Measurements from ENCODE around the gene DGKI. TPM values are rescaled to one million over a fixed set of nuclear protein-coding genes. Genes with fewer than 3 reads are reported as not detected.

The DGKI gene
- total RNA-seq, 4 donors from 2014 or later: 0.02 to 1.8 (median 0.07) TPM; not detected in 1

DNA sequence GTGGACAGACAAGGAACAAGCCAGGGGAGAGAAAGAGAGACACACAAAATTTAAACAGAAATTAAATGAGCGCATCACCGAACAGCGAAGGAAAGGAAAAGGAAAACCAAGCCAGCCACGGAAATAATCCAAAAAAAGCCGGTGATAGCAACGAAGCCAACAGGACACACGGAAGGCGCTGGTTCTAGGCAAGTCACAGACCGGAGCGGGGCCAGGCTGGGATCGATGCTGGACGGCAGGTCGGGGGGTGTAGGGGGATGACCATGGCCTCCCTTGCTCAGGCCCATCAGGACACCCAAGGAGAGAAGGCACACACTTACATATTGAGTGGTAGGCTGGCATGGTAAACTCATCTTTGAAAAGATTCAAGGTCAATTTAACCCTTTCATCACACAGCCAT, 300.8 kb downstream of the DGKI start:
- DNase-seq: no peak
- intact Hi-C loops (cut with DNase I; ENCODE audit: low total_unique reads): no loop called here
- Histone ChIP-seq H3K27ac (no peak overlapping the region), H3K36me3 (no peaks in the 10 kb centered on the region), H3K4me3 (no peak overlapping the region), H3K27me3 (no peaks in the 10 kb centered on the region), H3K9me3 (no peaks in the 10 kb centered on the region), H3K4me1 (no peaks in the 10 kb centered on the region)
- no peak for ATAC-seq
- TF ChIP-seq POLR2A (IDR thresholded peaks at IDR 0.05): no peak
- TF ChIP-seq, protein P1, sequence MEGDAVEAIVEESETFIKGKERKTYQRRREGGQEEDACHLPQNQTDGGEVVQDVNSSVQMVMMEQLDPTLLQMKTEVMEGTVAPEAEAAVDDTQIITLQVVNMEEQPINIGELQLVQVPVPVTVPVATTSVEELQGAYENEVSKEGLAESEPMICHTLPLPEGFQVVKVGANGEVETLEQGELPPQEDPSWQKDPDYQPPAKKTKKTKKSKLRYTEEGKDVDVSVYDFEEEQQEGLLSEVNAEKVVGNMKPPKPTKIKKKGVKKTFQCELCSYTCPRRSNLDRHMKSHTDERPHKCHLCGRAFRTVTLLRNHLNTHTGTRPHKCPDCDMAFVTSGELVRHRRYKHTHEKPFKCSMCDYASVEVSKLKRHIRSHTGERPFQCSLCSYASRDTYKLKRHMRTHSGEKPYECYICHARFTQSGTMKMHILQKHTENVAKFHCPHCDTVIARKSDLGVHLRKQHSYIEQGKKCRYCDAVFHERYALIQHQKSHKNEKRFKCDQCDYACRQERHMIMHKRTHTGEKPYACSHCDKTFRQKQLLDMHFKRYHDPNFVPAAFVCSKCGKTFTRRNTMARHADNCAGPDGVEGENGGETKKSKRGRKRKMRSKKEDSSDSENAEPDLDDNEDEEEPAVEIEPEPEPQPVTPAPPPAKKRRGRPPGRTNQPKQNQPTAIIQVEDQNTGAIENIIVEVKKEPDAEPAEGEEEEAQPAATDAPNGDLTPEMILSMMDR (IDR thresholded peaks at IDR 0.05 in 4 of 5, conservative IDR thresholded peaks at IDR 0.05 in 1 of 5): no peak
- in situ Hi-C loops (cut with MboI; ENCODE audit: low sequenced_read_pairs in 4 of 4): no loop called here

DNA sequence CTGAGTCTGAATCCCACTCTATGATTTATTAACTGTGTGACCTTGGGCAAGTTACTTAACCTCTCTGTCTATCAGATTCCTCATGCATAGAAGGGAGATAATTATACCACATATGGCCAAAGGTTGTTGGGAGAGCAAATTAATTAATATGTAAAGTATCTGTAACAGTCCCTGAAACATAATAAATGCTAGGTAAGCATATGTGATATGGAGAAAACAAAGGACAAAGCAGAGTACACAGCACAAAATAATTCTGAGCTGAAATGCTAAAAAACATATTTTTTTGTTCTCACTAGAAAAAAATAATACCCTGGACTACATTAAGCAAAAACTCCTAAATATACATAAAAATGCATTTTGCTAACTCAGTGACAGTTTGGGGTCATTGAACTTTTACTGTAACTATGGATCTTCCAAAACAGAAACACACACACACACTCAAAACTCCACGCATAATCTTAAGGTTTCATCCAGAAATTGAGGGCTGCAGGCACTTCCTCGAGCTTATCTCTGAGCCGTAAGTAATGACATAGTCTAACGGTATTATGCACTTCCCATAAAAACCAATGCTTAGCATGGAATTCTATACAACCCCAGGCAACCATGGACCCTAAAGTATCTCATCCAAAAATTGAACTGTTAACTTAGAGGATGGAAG, 301.6 kb downstream of the DGKI start:
- Histone ChIP-seq H3K9me3 (no peaks in the 10 kb centered on the region), H3K4me3 (no peak overlapping the region), H3K36me3 (no peaks in the 10 kb centered on the region), H3K27ac (no peak overlapping the region), H3K4me1 (no peaks in the 10 kb centered on the region), H3K27me3 (no peaks in the 10 kb centered on the region)
- DNase-seq (no peak), ATAC-seq (no peak)
- in situ Hi-C loops (cut with MboI; ENCODE audit: low sequenced_read_pairs in 4 of 4): no loop called here
- intact Hi-C loops (cut with DNase I; ENCODE audit: low total_unique reads): no loop called here
- no peak for TF ChIP-seq POLR2A (IDR thresholded peaks at IDR 0.05)
- TF ChIP-seq, protein P1 (IDR thresholded peaks at IDR 0.05 in 4 of 5, conservative IDR thresholded peaks at IDR 0.05 in 1 of 5): no peak

DNA sequence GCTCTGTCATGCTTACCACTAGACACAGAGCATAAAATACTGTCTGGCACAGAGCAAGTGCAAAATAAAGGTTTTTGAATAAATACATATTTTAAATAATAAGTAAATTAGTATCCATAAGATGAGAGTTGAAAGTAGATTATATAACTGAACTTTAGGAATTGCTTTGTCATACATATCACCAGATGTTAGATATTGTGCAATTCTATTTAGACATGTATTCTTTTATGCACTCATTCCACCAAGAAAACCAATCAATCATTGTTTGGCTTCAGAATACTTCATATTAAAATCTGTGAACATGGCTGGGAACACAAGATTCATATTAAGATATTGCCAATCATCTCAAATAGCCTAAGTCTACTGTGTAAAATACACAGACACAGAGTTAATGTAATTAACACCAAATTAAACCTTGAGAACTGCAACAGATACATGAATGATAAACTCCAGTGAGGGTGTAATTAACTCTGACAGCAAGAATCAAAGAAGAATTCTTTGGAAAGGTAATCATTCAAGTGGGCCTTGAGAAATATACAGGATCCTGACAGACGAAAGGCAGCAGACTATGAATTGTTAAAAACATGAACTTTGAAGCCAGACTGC, 302.2 kb downstream of the DGKI start:
- Histone ChIP-seq H3K36me3 (no peaks in the 10 kb centered on the region), H3K9me3 (no peaks in the 10 kb centered on the region), H3K4me1 (no peaks in the 10 kb centered on the region), H3K4me3 (no peak overlapping the region), H3K27ac (no peak overlapping the region), H3K27me3 (no peaks in the 10 kb centered on the region)
- intact Hi-C loops (cut with DNase I; ENCODE audit: low total_unique reads) (no loop called here), in situ Hi-C loops (cut with MboI; ENCODE audit: low sequenced_read_pairs in 4 of 4) (no loop called here)
- ATAC-seq (no peak), DNase-seq (no peak)
- TF ChIP-seq, protein P1 (IDR thresholded peaks at IDR 0.05 in 4 of 5, conservative IDR thresholded peaks at IDR 0.05 in 1 of 5): no peak
- TF ChIP-seq POLR2A (IDR thresholded peaks at IDR 0.05): no peak

DNA sequence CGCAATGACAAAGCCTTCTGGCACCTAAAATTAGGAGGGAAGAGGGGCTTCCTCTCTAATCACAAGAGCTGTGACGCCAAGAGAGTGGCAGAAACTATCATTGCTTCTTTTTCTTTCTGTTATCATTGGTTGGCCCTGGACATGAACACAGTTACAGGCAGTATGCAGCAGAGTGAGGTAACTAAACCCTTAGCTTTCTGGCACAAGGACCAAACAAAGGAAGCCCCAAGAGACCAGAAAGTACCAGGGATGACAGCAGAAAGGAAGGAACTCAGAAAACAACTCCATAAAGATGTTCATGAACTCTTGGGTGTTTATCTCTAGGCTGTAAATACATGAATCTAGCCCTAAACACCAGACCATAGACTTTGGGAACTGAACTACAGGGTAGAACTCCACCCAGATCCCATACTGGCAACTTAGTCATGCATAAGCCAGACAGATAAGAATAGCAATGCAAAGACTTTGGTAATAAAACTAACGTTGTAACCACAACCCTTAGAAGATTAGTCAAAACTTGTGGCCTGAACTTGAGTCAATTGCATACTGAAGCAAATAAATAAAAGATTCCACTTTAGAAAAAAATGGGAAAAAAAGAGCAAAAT, 307.6 kb downstream of the DGKI start:
- in situ Hi-C loops (cut with MboI; ENCODE audit: low sequenced_read_pairs in 4 of 4): no loop called here
- ATAC-seq (no peak), DNase-seq (no peak)
- no peak for TF ChIP-seq POLR2A (IDR thresholded peaks at IDR 0.05)
- TF ChIP-seq, protein P1 (IDR thresholded peaks at IDR 0.05 in 4 of 5, conservative IDR thresholded peaks at IDR 0.05 in 1 of 5): no peak
- H3K9me3 ChIP-seq: no peaks in the 10 kb centered on the region
- H3K27me3 ChIP-seq: no peaks in the 10 kb centered on the region
- H3K4me3 ChIP-seq: no peak overlapping the region
- intact Hi-C loops (cut with DNase I; ENCODE audit: low total_unique reads): no loop called here
- H3K4me1 ChIP-seq: no peaks in the 10 kb centered on the region
- H3K27ac ChIP-seq: no peak overlapping the region
- H3K36me3 ChIP-seq: no peaks in the 10 kb centered on the region
